ENCODE results near the gene SV2B.
A peak's percentile ranks its signal among the peaks of the same experiment; 100 is the strongest.

The SV2B gene

GRCh38 chr15:91294344-91294743 is 194.3 kb downstream of the SV2B start:
- no peak for DNase-seq
- peaks cover 11% of the 10 kb centered on the region for H3K4me1 Mint-ChIP-seq
- H3K27me3 Mint-ChIP-seq (ENCODE audit: low read depth, poor library complexity): peaks cover 9% of the 10 kb centered on the region
- H3K36me3 Mint-ChIP-seq (ENCODE audit: low read depth): peaks cover 5% of the 10 kb centered on the region
- TF ChIP-seq CTCF (IDR thresholded peaks at IDR 0.05): no peak
- H3K27ac Mint-ChIP-seq: no peak overlapping the region
- H3K9me3 Mint-ChIP-seq: peaks cover 5% of the 10 kb centered on the region
- no peak overlapping the region for H3K4me3 Mint-ChIP-seq

GRCh38 chr15:91294795-91295194 is 194.7 kb downstream of the SV2B start:
- peaks cover 5% of the 10 kb centered on the region for H3K9me3 Mint-ChIP-seq
- no peak overlapping the region for H3K4me3 Mint-ChIP-seq
- H3K27ac Mint-ChIP-seq: no peak overlapping the region
- peaks cover 5% of the 10 kb centered on the region for H3K36me3 Mint-ChIP-seq (ENCODE audit: low read depth)
- no peak for DNase-seq
- H3K27me3 Mint-ChIP-seq (ENCODE audit: low read depth, poor library complexity): peaks cover 9% of the 10 kb centered on the region
- no peak for TF ChIP-seq CTCF (IDR thresholded peaks at IDR 0.05)
- peaks cover 11% of the 10 kb centered on the region for H3K4me1 Mint-ChIP-seq

- Mint-ChIP-seq H3K36me3 (ENCODE audit: low read depth) (peaks cover 5% of the 10 kb centered on the region), H3K4me3 (no peak overlapping the region), H3K27ac (no peak overlapping the region), H3K4me1 (peaks cover 11% of the 10 kb centered on the region), H3K27me3 (ENCODE audit: low read depth, poor library complexity) (peaks cover 7% of the 10 kb centered on the region), H3K9me3 (peaks cover 5% of the 10 kb centered on the region)
- no peak for TF ChIP-seq CTCF (IDR thresholded peaks at IDR 0.05)
- no peak for DNase-seq
These were observed 198.0 kb downstream of the SV2B start for GRCh38 chr15:91298101-91298500.

- Mint-ChIP-seq H3K4me1 (peaks cover 14% of the 10 kb centered on the region), H3K9me3 (no peaks in the 10 kb centered on the region), H3K4me3 (no peak overlapping the region), H3K36me3 (ENCODE audit: low read depth) (no peaks in the 10 kb centered on the region), H3K27me3 (ENCODE audit: low read depth, poor library complexity) (peaks cover 38% of the 10 kb centered on the region), H3K27ac (no peak overlapping the region)
- DNase-seq: peak; percentile 42
- TF ChIP-seq CTCF (IDR thresholded peaks at IDR 0.05): peak; percentile 80
These were observed 202.8 kb downstream of the SV2B start for GRCh38 chr15:91302588-91303439.

GRCh38 chr15:91304210-91304609 is 204.2 kb downstream of the SV2B start:
- DNase-seq: no peak
- peaks cover 17% of the 10 kb centered on the region for H3K4me1 Mint-ChIP-seq
- H3K27ac Mint-ChIP-seq: no peak overlapping the region
- no peak for TF ChIP-seq CTCF (IDR thresholded peaks at IDR 0.05)
- no peaks in the 10 kb centered on the region for H3K36me3 Mint-ChIP-seq (ENCODE audit: low read depth)
- H3K9me3 Mint-ChIP-seq: no peaks in the 10 kb centered on the region
- H3K27me3 Mint-ChIP-seq (ENCODE audit: low read depth, poor library complexity): peaks cover 38% of the 10 kb centered on the region
- H3K4me3 Mint-ChIP-seq: no peak overlapping the region

- Mint-ChIP-seq H3K9me3 (no peaks in the 10 kb centered on the region), H3K27ac (no peak overlapping the region), H3K4me1 (peaks cover 20% of the 10 kb centered on the region), H3K27me3 (ENCODE audit: low read depth, poor library complexity) (peaks cover 38% of the 10 kb centered on the region), H3K4me3 (no peak overlapping the region), H3K36me3 (ENCODE audit: low read depth) (no peaks in the 10 kb centered on the region)
- no peak for TF ChIP-seq CTCF (IDR thresholded peaks at IDR 0.05)
- no peak for DNase-seq
These were observed 204.7 kb downstream of the SV2B start for GRCh38 chr15:91304786-91305185.

Measured in nephron progenitor cell (in vitro differentiated cells).